Breast epithelium (tissue), 3 donors: ENCODE measurements around the gene TPST2.

Source experiments
- CTCF ChIP-seq, 3 donors: fragments of 450-650 bp; IDR thresholded peaks; one replicate each; pipeline ENCODE4 v1.5.1; 2016 to 2017; ENCODE audit warnings: antibody characterized with exemption in 3 of 3, mild to moderate bottlenecking in 3 of 3, moderate library complexity in 3 of 3
- POLR2A ChIP-seq: fragments of 450-650 bp; IDR thresholded peaks from one replicate; pipeline ENCODE4 v1.6.1; 2016; ENCODE audit warnings: antibody characterized with exemption, mild to moderate bottlenecking, moderate library complexity
- POLR2AphosphoS5 ChIP-seq, 3 donors: sonication (generic); formaldehyde crosslinking; IDR thresholded peaks; one replicate each; pipeline ENCODE4 v1.6.1; 2017; ENCODE audit warnings: antibody characterized with exemption in 3 of 3

GRCh38 chr22:26615830-26616435, 26.0 kb upstream of the TPST2 start:
- TF ChIP-seq CTCF (IDR thresholded peaks at IDR 0.05) (no peak), POLR2A (no peak), POLR2AphosphoS5 (IDR thresholded peaks at IDR 0.05) (no peak)
